ENCODE data around the gene PFDN6.

Gene PFDN6

DNA sequence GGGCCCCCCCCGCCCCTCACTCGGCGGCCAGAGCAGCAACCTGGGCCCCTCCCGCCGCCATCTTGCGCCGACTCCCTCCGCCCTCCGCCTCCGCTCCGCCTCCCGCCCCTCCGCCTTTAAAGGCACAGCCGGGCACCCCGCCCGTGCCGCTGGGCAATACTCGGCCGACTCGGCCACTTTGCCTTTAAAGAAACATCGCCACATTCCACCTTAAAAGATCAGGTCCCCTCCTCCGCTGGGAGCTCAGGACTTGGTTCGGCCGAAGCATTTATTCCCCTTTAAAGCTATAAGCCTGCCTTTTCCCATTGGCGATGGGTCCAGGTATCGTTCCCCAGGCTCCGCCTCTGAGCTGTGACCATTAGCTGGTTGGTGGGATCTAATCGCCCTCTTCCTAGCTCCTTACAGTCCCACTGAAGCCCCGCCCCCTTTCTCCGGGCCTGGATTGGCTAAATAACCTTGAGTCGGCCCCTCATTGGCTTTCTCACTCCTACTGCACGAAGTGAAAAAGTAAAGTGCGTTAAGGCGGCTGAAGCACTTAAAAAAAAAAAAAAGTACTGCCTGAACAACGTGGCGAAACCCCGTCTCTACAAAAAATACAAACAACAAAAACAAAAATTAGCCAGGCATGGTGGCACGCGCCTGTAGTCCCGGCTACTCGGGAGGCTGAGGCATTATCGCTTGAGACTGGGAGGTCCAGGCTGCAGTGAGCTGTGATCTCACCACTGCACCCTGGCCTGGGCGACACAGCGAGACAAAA lies 28.4 kb downstream of the PFDN6 start, which contains the start of gene ZBTB22:
ZBTB22 (minus strand) TSS at position 76 of the 757 bp plus-strand sequence. CDS start 828 bp downstream, outside the sequence.
- DNase-seq = peak; percentile 93

DNA sequence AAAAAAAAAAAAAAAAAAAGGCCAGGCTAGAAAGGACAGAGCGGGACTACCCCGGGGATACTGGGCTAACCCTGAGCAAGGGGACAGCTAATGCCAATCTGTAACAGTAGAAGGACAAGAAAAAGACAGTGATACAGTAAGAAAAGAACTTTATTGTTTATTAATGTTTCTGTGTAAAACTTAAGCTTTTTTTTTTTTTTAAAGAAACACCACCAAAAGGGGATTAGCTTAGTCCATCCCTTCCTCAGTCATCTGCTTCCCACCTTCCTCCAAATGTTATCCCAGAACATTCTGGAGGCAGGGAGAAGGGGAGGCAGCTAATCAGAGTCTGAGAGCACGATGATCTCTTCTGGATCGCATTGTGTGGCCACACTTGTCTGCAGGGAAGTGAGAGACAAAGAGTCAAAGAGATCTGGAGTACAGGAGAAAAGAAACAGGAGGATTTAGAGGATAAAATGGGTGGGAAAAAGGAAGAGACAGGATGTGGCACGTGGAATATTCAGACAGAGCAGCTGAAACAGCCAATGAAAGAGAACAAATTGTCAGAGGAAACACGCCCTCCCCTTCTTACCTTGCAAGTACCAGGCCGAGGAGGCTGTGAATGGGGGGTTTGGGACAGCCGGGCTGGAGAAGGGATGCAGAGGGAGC lies 29.1 kb downstream of the PFDN6 start:
- DNase-seq = no peak

DNA sequence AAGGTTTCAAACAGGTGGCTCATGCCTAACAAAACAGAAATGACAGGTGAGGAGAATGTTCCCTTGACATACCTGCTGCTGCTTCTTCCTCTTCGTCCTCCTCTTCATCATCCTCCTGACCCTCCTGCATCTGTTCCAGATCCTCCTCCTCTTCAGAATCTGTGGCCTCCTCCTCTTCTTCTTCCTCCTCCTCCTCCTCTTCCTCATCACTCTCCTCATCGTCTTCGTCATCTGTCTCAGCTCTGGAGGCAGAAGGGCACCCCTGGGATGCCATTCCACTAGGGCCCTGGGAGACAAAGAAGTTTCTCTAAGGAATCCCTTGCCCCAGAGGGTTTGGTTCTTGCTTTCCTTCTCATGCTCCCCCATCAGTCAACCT lies 30.5 kb downstream of the PFDN6 start:
- no peak for DNase-seq

DNA sequence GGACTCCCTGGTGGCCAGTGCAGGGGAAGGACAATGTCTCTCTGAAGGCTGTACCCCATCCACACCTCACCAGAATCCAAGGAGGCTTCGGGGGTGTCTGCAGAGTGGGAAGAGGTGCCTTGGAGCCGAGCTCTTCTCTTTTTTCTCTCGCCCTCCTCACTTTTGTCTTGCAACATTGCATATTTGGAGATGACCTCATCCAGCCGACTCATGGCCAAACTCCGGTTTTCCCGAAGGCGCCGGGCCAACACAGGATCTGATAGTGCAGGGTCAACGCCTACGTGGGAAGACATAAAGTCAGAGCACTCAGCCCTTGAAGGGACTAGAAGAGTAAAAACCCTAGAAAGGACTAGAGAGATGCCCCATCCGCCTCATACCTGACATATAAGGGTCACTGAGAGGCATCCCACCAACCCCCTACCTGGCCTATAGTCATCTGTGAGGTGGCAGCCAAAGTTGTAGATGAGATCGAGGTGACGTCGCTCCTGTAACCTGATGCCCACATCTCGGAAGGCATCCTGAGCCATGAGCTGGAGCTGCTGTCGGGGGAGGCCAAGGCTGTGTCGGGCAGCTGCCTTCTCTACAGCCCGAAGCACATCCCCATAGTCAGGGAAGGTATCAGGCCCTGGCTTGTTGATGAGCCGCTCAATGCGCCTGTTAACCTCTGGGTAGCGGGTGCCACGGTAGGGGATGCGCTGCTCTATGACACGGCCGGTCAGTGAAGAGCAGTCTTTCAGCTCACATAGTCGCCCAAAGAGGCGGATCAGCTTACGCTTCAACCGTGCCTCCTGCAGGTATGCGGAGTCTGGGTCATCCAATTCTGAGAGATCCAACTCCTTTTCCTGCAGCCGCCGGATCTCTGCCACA lies 31.1 kb downstream of the PFDN6 start:
- DNase-seq = no peak

DNA sequence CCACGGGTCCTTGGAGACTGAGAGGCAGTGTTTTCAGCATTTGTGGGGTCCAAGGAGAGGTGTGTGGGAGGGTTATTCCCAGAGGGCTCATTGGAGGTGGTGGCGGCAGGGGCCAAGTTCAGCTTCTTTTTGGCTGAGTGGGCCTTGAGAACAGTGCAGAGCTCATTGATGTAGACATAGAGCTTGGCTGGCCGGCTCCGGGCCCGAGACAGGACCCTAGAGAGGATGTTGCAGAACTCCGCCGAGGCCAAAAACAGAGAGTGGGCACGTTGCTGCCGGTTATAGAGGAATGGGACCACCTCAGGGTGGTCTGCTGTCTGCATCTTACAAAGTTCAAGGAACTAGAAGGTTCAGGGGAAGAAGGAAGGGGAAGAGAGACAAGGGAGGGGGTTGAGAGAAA lies 31.8 kb downstream of the PFDN6 start:
- no peak for DNase-seq

DNA sequence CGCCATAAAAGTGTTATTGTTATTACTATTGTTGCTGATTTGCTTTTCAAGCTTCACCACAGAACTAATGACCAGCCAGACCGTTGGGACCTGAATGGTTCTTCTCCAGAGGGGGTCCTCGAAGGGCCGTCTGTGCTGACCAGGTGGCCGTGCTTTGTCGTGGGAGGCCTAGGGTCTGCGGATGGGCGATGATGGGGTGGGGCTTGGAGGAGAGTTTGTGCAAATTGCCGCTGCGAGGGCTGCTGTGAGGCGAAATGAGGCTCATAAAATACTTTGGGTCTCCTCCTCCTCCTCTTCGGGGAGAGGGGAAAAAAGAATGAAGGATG lies 34.2 kb downstream of the PFDN6 start:
- no peak for DNase-seq

DNA sequence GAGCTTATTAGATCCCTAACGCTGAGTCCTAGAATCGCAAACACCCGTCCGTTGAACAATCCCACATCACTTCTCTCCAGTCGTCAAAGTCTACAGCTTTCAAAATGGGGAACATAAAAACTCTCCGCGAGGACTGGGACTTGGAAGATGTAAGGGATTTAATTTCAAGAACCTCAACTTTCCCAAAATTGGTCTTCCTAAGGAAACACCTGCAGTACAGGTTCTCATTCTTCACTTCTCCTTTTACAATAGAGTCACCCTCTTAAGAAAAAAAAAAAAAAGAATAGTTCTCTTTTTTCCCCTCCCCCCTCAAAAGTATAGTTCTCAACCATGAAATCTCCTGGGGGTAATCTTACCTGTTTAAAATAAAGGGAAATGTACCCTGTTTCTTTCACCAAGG lies 34.7 kb downstream of the PFDN6 start:
- DNase-seq = no peak

DNA sequence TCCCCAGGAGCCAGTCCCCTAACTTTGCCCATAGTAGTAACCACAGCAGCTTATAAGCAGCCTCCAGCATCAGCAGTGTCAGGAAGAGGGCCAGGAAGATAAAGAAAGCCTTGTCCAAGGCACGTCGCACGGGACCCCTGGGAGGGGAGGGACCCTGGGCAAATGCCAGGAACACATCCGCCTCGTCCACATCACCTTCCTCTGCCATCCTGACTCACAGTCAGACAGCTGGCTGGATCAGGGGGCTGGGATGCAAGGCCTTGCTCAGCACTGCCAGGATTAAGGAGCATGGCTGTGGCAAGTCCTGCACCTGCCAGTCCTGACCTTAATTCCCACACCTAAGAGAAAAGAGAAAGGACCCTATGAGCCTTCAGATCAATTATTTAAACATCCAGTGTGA lies 39.7 kb downstream of the PFDN6 start:
- no peak for DNase-seq

DNA sequence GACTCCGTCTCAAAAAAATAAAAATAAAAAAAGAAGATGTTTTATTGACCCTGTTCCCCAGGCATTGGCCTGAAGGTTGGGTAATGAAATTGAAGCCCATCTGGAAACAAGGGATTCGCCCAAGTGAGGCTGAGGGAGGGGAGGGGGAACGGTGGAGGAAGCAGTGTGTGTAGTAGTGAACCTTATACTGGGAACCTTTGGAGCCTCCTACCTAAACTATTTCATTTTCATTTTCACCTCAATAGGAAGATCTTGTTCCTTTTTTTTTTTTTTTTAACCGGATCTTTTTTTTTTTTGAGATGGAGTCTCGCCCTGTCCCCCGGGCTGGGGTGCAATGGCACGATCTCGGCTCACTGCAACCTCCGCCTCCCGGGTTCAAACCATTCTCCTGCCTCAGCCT lies 41.3 kb downstream of the PFDN6 start:
- DNase-seq = no peak

DNA sequence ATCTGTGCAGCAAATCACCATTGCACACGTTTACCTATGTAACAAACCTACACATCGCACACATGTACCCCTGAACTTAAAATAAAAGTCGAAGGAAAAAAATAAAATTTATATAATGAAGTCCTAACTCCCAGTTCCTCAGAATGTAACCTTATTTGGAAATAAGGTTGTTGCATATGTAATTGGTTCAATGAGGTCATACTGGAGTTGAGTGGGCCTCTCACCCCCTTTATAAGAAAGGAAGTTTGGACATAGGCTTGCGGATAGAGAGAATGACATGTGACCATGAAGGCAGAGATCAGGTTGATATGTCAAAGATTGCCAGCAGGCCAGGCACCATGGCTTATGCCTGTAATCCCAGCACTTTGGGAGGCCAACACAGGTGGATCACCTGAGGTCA lies 44.3 kb downstream of the PFDN6 start:
- no peak for DNase-seq

DNA sequence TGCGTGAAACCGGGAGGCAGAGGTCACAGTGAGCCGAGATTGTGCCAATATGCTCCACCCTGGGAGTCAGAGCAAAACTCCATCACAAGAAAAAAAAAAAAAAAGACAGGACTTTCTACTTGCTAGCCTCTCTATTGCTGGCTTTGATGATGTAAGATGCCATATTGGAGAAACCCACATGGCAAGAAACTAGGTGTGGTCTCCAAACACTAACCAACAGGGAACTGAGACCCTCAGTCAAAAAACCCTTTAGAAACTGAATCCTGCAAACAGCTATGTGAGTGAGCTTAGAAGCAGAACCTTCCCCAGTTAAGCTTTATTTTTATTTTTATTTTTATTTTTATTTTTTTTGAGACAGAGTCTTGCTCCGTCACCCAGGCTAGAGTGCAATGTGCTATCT lies 46.5 kb downstream of the PFDN6 start:
- DNase-seq = no peak

DNA sequence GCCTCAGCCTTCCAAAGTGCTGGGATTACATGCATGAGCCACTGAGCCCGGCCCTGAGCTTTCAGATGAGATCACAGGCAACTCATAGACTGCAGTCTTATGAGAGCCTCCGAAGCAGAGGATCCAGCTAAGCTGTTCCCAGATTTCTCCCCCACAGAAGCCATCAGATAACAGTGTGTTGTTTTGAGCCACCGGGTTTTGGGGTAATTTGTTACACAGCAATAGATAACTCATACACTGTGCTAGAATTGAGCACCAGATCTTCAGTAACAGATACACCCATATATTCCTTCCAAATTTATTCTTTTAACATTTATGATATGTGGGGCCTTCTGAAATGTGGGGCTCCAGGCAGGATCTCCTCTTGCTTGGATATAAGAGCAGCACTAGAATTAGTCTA lies 47.1 kb downstream of the PFDN6 start:
- DNase-seq = no peak

DNA sequence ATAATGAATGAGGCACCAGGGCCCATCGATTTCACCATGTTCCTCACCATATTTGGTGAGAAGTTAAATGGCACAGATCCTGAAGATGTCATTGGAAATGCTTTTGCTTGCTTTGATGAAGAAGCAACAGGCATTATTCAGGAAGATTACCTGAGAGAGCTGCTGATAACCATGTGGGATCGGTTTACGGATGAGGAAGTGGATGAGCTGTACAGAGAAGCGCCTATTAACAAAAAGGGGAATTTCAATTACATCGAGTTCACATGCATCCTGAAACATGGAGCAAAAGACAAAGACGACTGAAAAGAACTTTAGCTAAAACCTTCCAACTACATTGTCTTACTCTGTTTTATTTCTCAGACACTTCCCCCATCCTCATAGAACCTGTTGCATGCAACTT lies 49.8 kb downstream of the PFDN6 start:
- DNase-seq = no peak

Data from T-helper 9 cell (primary cell).